ENCODE results near the gene CACHD1. TPM values are rescaled to one million over a fixed set of nuclear protein-coding genes. Genes with fewer than 3 reads are reported as not detected.
"Not testable (repeated sequence)": the region's sequence is repeated elsewhere in the genome, so short reads cannot be mapped to it uniquely, and the experiment has no call there.

The CACHD1 gene
- total RNA-seq, 4 donors from 2014 or later = 2.2 to 3.6 (median 2.9) TPM

GRCh38 chr1:64701886-64702285 is 232.0 kb downstream of the CACHD1 start:
- in situ Hi-C loops (cut with MboI; ENCODE audit: low sequenced_read_pairs in 4 of 4) (no loop called here), intact Hi-C loops (cut with DNase I; ENCODE audit: low total_unique reads) (no loop called here)
- no peak overlapping the region for H3K27ac ChIP-seq
- no peaks in the 10 kb centered on the region for H3K36me3 ChIP-seq
- no peaks in the 10 kb centered on the region for H3K9me3 ChIP-seq
- ATAC-seq = no peak
- no peak overlapping the region for H3K4me3 ChIP-seq
- DNase-seq = no peak
- H3K4me1 ChIP-seq = no peaks in the 10 kb centered on the region
- no peaks in the 10 kb centered on the region for H3K27me3 ChIP-seq
- TF ChIP-seq POLR2A (IDR thresholded peaks at IDR 0.05) (no peak), CTCF (IDR thresholded peaks at IDR 0.05 in 4 of 5, conservative IDR thresholded peaks at IDR 0.05 in 1 of 5) (no peak)

GRCh38 chr1:64702670-64703069 is 232.7 kb downstream of the CACHD1 start:
- ATAC-seq; H3K4me3 ChIP-seq; DNase-seq; in situ Hi-C loops (cut with MboI; ENCODE audit: low sequenced_read_pairs in 4 of 4); H3K9me3 ChIP-seq; H3K4me1 ChIP-seq; intact Hi-C loops (cut with DNase I; ENCODE audit: low total_unique reads); H3K27ac ChIP-seq; H3K36me3 ChIP-seq; H3K27me3 ChIP-seq: not testable (repeated sequence)

- Histone ChIP-seq H3K4me3 (no peak overlapping the region), H3K9me3 (no peaks in the 10 kb centered on the region), H3K4me1 (no peaks in the 10 kb centered on the region), H3K36me3 (no peaks in the 10 kb centered on the region), H3K27ac (no peak overlapping the region), H3K27me3 (no peaks in the 10 kb centered on the region)
- ATAC-seq (no peak), DNase-seq (no peak)
- in situ Hi-C loops (cut with MboI; ENCODE audit: low sequenced_read_pairs in 4 of 4) = no loop called here
- TF ChIP-seq CTCF (IDR thresholded peaks at IDR 0.05 in 4 of 5, conservative IDR thresholded peaks at IDR 0.05 in 1 of 5) (no peak), POLR2A (IDR thresholded peaks at IDR 0.05) (no peak)
- intact Hi-C loops (cut with DNase I; ENCODE audit: low total_unique reads) = no loop called here
These were observed 233.7 kb downstream of the CACHD1 start for GRCh38 chr1:64703600-64703999.

GRCh38 chr1:64705591-64705990 is 235.7 kb downstream of the CACHD1 start:
- no peaks in the 10 kb centered on the region for H3K9me3 ChIP-seq
- H3K4me1 ChIP-seq = no peaks in the 10 kb centered on the region
- no peak overlapping the region for H3K27ac ChIP-seq
- no peak for DNase-seq
- intact Hi-C loops (cut with DNase I; ENCODE audit: low total_unique reads) = no loop called here
- ATAC-seq = no peak
- TF ChIP-seq POLR2A (IDR thresholded peaks at IDR 0.05) (no peak), CTCF (IDR thresholded peaks at IDR 0.05 in 4 of 5, conservative IDR thresholded peaks at IDR 0.05 in 1 of 5) (no peak)
- in situ Hi-C loops (cut with MboI; ENCODE audit: low sequenced_read_pairs in 4 of 4) = no loop called here
- no peaks in the 10 kb centered on the region for H3K36me3 ChIP-seq
- H3K4me3 ChIP-seq = no peak overlapping the region
- no peaks in the 10 kb centered on the region for H3K27me3 ChIP-seq

GRCh38 chr1:64711266-64711665 is 241.3 kb downstream of the CACHD1 start:
- H3K27me3 ChIP-seq = no peaks in the 10 kb centered on the region
- no peaks in the 10 kb centered on the region for H3K9me3 ChIP-seq
- ATAC-seq (no peak), DNase-seq (no peak)
- H3K4me1 ChIP-seq = no peaks in the 10 kb centered on the region
- H3K27ac ChIP-seq = no peak overlapping the region
- H3K4me3 ChIP-seq = no peak overlapping the region
- intact Hi-C loops (cut with DNase I; ENCODE audit: low total_unique reads) = no loop called here
- in situ Hi-C loops (cut with MboI; ENCODE audit: low sequenced_read_pairs in 4 of 4) = no loop called here
- TF ChIP-seq CTCF (IDR thresholded peaks at IDR 0.05 in 4 of 5, conservative IDR thresholded peaks at IDR 0.05 in 1 of 5) = no peak
- no peak for TF ChIP-seq POLR2A (IDR thresholded peaks at IDR 0.05)
- H3K36me3 ChIP-seq = no peaks in the 10 kb centered on the region

All from gastrocnemius medialis (tissue), 4 donors.